GM21381 (cell line): ENCODE results near the gene ENPP3.

Experiments
- ATAC-seq: cut with Tn5 transposase; IDR thresholded peaks from one replicate; pipeline ENCODE4 v1.9.1; 2021; ENCODE audit warnings: mild to moderate bottlenecking, moderate library complexity; ENCODE audit not compliant: unreplicated experiment

Gene ENPP3

GRCh38 chr6:131792091-131792496 lies 155.0 kb downstream of the ENPP3 start:
- ATAC-seq = no peak

- no peak for ATAC-seq
Observed at GRCh38 chr6:131795366-131795765, 158.3 kb downstream of the ENPP3 start.
